KMS-11 (cell line): Measurements from ENCODE around the gene CCDC69.
"Not testable (repeated sequence)": the region's sequence is repeated elsewhere in the genome, so short reads cannot be mapped to it uniquely, and the experiment has no call there.

Source experiments
- H2AFZ ChIP-seq: fragments of 200-600 bp; sonication (generic); 2 replicates; pipeline ENCODE4 v1.6.1; 2016; ENCODE audit warnings: antibody characterized with exemption, mixed run types, low read depth
- H3K27ac ChIP-seq: fragments of 200-600 bp; sonication (generic); 2 replicates; pipeline ENCODE4 v1.6.1; 2016; ENCODE audit warnings: mild to moderate bottlenecking, mixed run types
- H3K27me3 ChIP-seq: fragments of 200-600 bp; sonication (generic); 2 replicates; pipeline ENCODE4 v1.6.1; 2017; ENCODE audit warnings: mild to moderate bottlenecking, low read depth, mixed run types, moderate library complexity; ENCODE audit not compliant: insufficient read depth
- H3K36me3 ChIP-seq: fragments of 200-600 bp; sonication (generic); 2 replicates; pipeline ENCODE4 v1.6.1; 2017; ENCODE audit warnings: mild to moderate bottlenecking, mixed run types; ENCODE audit not compliant: insufficient read depth
- H3K4me1 ChIP-seq: fragments of 200-600 bp; sonication (generic); 2 replicates; pipeline ENCODE4 v1.6.1; 2016; ENCODE audit warnings: mild to moderate bottlenecking, low read depth, mixed run types; ENCODE audit not compliant: poor library complexity, severe bottlenecking
- H3K4me2 ChIP-seq: fragments of 200-600 bp; sonication (generic); 2 replicates; pipeline ENCODE4 v1.7.0; 2016; ENCODE audit warnings: mild to moderate bottlenecking, mixed run types
- H3K4me3 ChIP-seq: fragments of 200-600 bp; sonication (generic); IDR thresholded peaks from 2 replicates; pipeline ENCODE4 v1.6.1; 2017; ENCODE audit warnings: low read depth, low read length, mixed read lengths; ENCODE audit not compliant: insufficient read depth
- H3K79me2 ChIP-seq: fragments of 200-600 bp; sonication (generic); 2 replicates; pipeline ENCODE4 v1.6.1; 2016; ENCODE audit warnings: low read depth, mixed run types; ENCODE audit not compliant: insufficient read depth
- H3K9ac ChIP-seq: fragments of 200-600 bp; sonication (generic); 2 replicates; pipeline ENCODE4 v1.6.1; 2016; ENCODE audit warnings: mild to moderate bottlenecking, mixed run types
- H4K20me1 ChIP-seq: fragments of 200-600 bp; sonication (generic); 2 replicates; pipeline ENCODE4 v1.6.1; 2016; ENCODE audit warnings: mild to moderate bottlenecking, mixed run types; ENCODE audit not compliant: insufficient read depth
- TF ChIP-seq, protein P1 (sequence below): fragments of 200-600 bp; sonication (generic); conservative IDR thresholded peaks from 2 replicates; pipeline ENCODE4 v1.6.1; 2017; ENCODE audit warnings: low read depth, mild to moderate bottlenecking, antibody characterized with exemption, low read length, moderate library complexity, mixed read lengths

Gene CCDC69

DNA sequence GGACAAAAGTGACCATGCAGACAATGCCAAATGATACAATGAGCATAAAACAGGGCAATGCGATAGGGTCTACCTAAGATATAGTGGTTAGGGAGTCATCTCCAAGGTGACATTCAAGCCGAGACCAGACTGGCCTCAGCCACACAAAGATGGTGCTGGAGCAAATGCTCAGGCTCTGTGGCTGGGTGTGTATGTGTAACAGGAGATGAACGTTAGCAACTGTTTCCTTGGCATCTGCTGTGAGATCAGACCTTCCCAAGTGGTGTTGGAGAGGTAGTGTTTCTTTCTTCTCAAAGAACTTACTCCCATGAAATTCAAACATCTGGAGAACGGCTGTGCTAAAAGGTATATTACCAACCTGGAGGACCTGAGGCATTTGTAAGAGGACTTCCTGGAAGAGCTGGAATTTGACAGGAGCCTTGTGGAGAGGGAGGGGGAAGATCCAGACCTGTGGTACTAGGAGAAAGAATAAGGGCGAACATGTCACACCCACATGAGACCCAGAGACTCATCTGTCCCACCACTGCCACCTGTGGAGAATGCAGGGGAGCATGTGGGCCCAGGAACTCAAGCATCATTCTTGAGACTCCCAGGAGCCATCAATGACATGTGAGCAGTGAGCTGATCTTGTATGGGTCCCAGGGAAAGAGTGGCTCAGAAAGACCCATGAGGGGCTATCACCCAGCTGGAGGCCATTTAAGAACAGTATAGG, 45.0 kb downstream of the CCDC69 start:
- Histone ChIP-seq H3K27me3 (no peaks in the 10 kb centered on the region), H3K79me2 (no peaks in the 10 kb centered on the region), H3K36me3 (no peaks in the 10 kb centered on the region), H3K4me2 (no peak overlapping the region), H3K9ac (no peak overlapping the region), H4K20me1 (no peaks in the 10 kb centered on the region), H3K4me3 (no peak overlapping the region), H3K4me1 (no peaks in the 10 kb centered on the region), H2AFZ (no peak overlapping the region), H3K27ac (no peak overlapping the region)
- TF ChIP-seq, protein P1, sequence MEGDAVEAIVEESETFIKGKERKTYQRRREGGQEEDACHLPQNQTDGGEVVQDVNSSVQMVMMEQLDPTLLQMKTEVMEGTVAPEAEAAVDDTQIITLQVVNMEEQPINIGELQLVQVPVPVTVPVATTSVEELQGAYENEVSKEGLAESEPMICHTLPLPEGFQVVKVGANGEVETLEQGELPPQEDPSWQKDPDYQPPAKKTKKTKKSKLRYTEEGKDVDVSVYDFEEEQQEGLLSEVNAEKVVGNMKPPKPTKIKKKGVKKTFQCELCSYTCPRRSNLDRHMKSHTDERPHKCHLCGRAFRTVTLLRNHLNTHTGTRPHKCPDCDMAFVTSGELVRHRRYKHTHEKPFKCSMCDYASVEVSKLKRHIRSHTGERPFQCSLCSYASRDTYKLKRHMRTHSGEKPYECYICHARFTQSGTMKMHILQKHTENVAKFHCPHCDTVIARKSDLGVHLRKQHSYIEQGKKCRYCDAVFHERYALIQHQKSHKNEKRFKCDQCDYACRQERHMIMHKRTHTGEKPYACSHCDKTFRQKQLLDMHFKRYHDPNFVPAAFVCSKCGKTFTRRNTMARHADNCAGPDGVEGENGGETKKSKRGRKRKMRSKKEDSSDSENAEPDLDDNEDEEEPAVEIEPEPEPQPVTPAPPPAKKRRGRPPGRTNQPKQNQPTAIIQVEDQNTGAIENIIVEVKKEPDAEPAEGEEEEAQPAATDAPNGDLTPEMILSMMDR = no peak

DNA sequence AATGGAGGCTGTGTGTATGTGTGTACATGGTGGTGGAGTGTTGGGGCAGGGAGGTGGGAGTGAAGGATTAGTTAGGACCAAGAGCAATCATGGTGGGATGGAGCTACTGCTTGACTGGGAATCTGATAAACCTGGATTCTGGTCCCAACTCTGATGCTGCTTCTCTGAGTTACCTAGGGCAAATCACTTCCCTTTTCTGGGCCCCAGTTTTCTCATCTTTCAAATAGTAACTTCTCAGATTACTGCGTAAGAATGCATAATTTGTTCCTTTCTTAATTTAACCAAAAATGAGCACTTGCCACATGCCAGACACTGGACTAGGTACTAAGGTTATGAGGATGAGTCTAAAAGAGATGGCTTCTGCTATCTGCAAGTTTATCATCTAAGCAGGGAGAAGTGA, 45.5 kb downstream of the CCDC69 start:
- Histone ChIP-seq H3K4me3 (no peak overlapping the region), H3K27me3 (no peaks in the 10 kb centered on the region), H3K36me3 (no peaks in the 10 kb centered on the region), H2AFZ (no peak overlapping the region), H3K4me1 (no peaks in the 10 kb centered on the region), H3K27ac (no peak overlapping the region), H3K4me2 (no peak overlapping the region), H3K9ac (no peak overlapping the region), H4K20me1 (no peaks in the 10 kb centered on the region), H3K79me2 (no peaks in the 10 kb centered on the region)
- TF ChIP-seq, protein P1 = no peak

DNA sequence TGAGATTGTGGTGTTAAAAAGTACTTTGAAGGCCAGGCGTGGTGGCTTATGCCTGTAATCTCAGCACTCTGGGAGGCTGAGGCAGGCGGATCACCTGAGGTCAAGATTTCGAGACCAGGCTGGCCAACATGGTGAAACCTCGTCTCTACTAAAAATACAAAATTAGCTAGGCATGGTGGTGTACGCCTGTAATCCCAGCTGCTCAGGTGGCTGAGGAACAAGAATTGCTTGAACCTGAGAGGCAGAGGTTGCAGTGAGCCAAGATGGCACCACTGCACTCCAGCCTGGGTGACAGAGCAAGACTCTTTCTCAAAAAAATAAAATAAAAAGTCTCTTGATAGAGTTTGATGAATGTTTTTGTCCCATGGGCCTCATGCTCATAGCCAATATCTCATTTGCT, 47.6 kb downstream of the CCDC69 start:
- not testable (repeated sequence) for H3K36me3 ChIP-seq, H3K27me3 ChIP-seq, H3K4me2 ChIP-seq, H3K4me3 ChIP-seq, H3K4me1 ChIP-seq, H4K20me1 ChIP-seq, H2AFZ ChIP-seq, H3K27ac ChIP-seq, H3K79me2 ChIP-seq, H3K9ac ChIP-seq

DNA sequence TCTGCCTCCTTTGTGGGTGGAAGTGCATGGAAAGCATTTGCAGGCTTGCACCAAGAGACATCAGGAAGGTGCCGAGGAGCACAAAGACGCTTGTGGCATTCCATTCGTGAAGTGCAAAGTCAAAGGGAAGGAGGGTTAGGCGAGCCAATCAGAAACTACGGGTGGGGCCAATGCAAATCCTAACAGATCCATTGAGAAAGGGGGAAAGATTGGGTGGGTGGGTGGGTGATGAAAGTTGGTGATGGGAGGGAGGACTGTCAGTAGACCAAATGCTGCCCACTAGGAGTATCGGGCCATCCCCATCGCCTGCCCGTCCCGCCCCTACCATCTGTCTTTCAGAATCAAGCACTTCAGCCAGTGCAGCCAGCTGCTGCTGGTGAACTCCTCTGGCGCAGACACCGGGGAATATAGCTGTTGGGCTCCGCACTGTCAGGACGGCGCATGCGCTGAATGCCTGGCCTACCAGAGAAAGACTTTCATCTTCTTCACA, 49.2 kb downstream of the CCDC69 start:
- Histone ChIP-seq H3K79me2 (no peaks in the 10 kb centered on the region), H3K27ac (no peak overlapping the region), H3K36me3 (no peaks in the 10 kb centered on the region), H3K4me2 (no peak overlapping the region), H3K27me3 (no peaks in the 10 kb centered on the region), H3K4me1 (no peaks in the 10 kb centered on the region), H3K4me3 (no peak overlapping the region), H2AFZ (no peak overlapping the region), H4K20me1 (no peaks in the 10 kb centered on the region), H3K9ac (no peak overlapping the region)
- TF ChIP-seq, protein P1 = no peak
